Calu3 (cell line): ENCODE results near the gene ADGRG1. TPM values are rescaled to one million over a fixed set of nuclear protein-coding genes. Genes with fewer than 3 reads are reported as not detected.
A peak's percentile ranks its signal among the peaks of the same experiment; 100 is the strongest.

ENCODE experiments used
- BruUV-seq: library from RNA; stranded (reverse); fragments of 400-500 nt; replicated peaks from 2 replicates; lab custom pipeline; 2021; lab: Mats Ljungman, UMichigan
- CTCF ChIA-PET: fragments of 300-600 bp; sonication (Branson Sonifier 250); formaldehyde crosslinking; loops from one replicate; lab custom pipeline; 2022; ENCODE audit warnings: antibody characterized with exemption; lab: Charles Lee
- DNase-seq: peaks from one replicate; pipeline ENCODE4 v3.0.0; 2022
- H3K27ac Mint-ChIP-seq: one replicate; pipeline ENCODE4 v1.8.0; 2022; ENCODE audit warnings: mixed read lengths; ENCODE audit not compliant: unreplicated experiment
- H3K27me3 Mint-ChIP-seq: one replicate; pipeline ENCODE4 v1.8.0; 2022; ENCODE audit warnings: mixed read lengths; ENCODE audit not compliant: unreplicated experiment
- H3K36me3 Mint-ChIP-seq: one replicate; pipeline ENCODE4 v1.8.0; 2022; ENCODE audit warnings: mild to moderate bottlenecking, moderate library complexity, mixed read lengths; ENCODE audit not compliant: insufficient read depth, unreplicated experiment
- H3K4me1 Mint-ChIP-seq: one replicate; pipeline ENCODE4 v1.8.0; 2022; ENCODE audit warnings: mild to moderate bottlenecking, low read depth, mixed read lengths; ENCODE audit not compliant: unreplicated experiment
- H3K4me3 Mint-ChIP-seq: one replicate; pipeline ENCODE4 v1.8.0; 2022; ENCODE audit warnings: mild to moderate bottlenecking, low read depth, moderate library complexity, mixed read lengths; ENCODE audit not compliant: unreplicated experiment
- H3K9me3 Mint-ChIP-seq: one replicate; pipeline ENCODE4 v1.8.0; 2022; ENCODE audit warnings: low read depth, mixed read lengths; ENCODE audit not compliant: unreplicated experiment
- CTCF ChIP-seq: fragments of 200-600 bp; IDR thresholded peaks from one replicate; pipeline ENCODE4 v1.8.0; 2022; ENCODE audit warnings: antibody characterized with exemption; ENCODE audit not compliant: unreplicated experiment
- intact Hi-C: fragments of 100-400 bp; cut with micrococcal nuclease; formaldehyde crosslinking; loops from one replicate; pipeline ENCODE4 v1.10.0; 2022; ENCODE audit not compliant: unreplicated experiment
- total RNA-seq: library from RNA; stranded (reverse); gene quantifications from 2 replicates; pipeline ENCODE4 v1.2.3, GENCODE V29; 2022

The ADGRG1 gene
- total RNA-seq, 1 experiment from 2014 or later, result 278 TPM

GRCh38 chr16:57614536-57614935, 13.9 kb upstream of the ADGRG1 start:
- BruUV-seq, result no TSS peak
- Mint-ChIP-seq H3K9me3 (no peaks in the 10 kb centered on the region), H3K36me3 (peaks cover 9% of the 10 kb centered on the region), H3K27ac (peak overlapping the region; percentile 12), H3K27me3 (no peaks in the 10 kb centered on the region), H3K4me3 (no peak overlapping the region), H3K4me1 (peaks cover 37% of the 10 kb centered on the region)
- CTCF ChIA-PET, result interaction anchor here (1.0 kb wide), 1 partner anchor 14 kb away, joined by 3 read pairs; no protein-coding TSS in a partner anchor
- no peak for TF ChIP-seq CTCF
- intact Hi-C loops, result no loop called here
- DNase-seq, result no peak

- Mint-ChIP-seq H3K4me3 (no peak overlapping the region), H3K4me1 (peaks cover 41% of the 10 kb centered on the region), H3K27me3 (no peaks in the 10 kb centered on the region), H3K27ac (no peak overlapping the region), H3K9me3 (no peaks in the 10 kb centered on the region), H3K36me3 (peaks cover 13% of the 10 kb centered on the region)
- no peak for DNase-seq
- no peak for TF ChIP-seq CTCF
- intact Hi-C loops, result no loop called here
- CTCF ChIA-PET, result interaction anchor here (1.0 kb wide), 1 partner anchor 15 kb away, joined by 3 read pairs; no protein-coding TSS in a partner anchor
- BruUV-seq, result no TSS peak
These were observed 13.5 kb upstream of the ADGRG1 start for GRCh38 chr16:57614944-57615343.

GRCh38 chr16:57615813-57616212, 12.6 kb upstream of the ADGRG1 start:
- H3K4me3 Mint-ChIP-seq, result no peak overlapping the region
- CTCF ChIA-PET, result no interaction called here
- no peak for TF ChIP-seq CTCF
- no TSS peak for BruUV-seq
- H3K9me3 Mint-ChIP-seq, result no peaks in the 10 kb centered on the region
- H3K4me1 Mint-ChIP-seq, result peaks cover 37% of the 10 kb centered on the region
- no peaks in the 10 kb centered on the region for H3K27me3 Mint-ChIP-seq
- no peak for DNase-seq
- no peak overlapping the region for H3K27ac Mint-ChIP-seq
- peaks cover 22% of the 10 kb centered on the region for H3K36me3 Mint-ChIP-seq
- intact Hi-C loops, result no loop called here

- CTCF ChIA-PET, result no interaction called here
- BruUV-seq, result no TSS peak
- no peaks in the 10 kb centered on the region for H3K9me3 Mint-ChIP-seq
These were observed 12.2 kb upstream of the ADGRG1 start for GRCh38 chr16:57616241-57616640.

More at GRCh38 chr16:57616241-57616640, 12.2 kb upstream of the ADGRG1 start:
- DNase-seq, result no peak
- no peak for TF ChIP-seq CTCF
- Mint-ChIP-seq H3K4me1 (peaks cover 33% of the 10 kb centered on the region), H3K4me3 (no peak overlapping the region), H3K27ac (no peak overlapping the region), H3K36me3 (peaks cover 26% of the 10 kb centered on the region), H3K27me3 (no peaks in the 10 kb centered on the region)
- intact Hi-C loops, result no loop called here
